B cell (primary cell): ENCODE measurements around the gene ATP11B. TPM values are rescaled to one million over a fixed set of nuclear protein-coding genes. Genes with fewer than 3 reads are reported as not detected.

Experiments used
- ATAC-seq: fragments of 200-7000 bp; cut with Tn5 transposase; one replicate; pipeline ENCODE4 v1.10.0; 2021; ENCODE audit warnings: low read depth, mild to moderate bottlenecking, moderate number of reproducible peaks, moderate library complexity
- CTCF ChIA-PET: fragments of 350-600 bp; sonication (Branson Sonifier 250); formaldehyde crosslinking; loops from one replicate; lab custom pipeline; 2021; ENCODE audit warnings: antibody characterized with exemption, inconsistent platforms; lab: Charles Lee
- POLR2A ChIA-PET: fragments of 350-600 bp; sonication (Branson Sonifier 250); formaldehyde crosslinking; loops from one replicate; lab custom pipeline; 2021; ENCODE audit warnings: antibody characterized with exemption; lab: Charles Lee
- DNase-seq: peaks from one replicate; pipeline ENCODE4 v3.0.0; 2013
- H2AFZ ChIP-seq: 2 replicates; pipeline ENCODE4 v1.6.1; 2012; ENCODE audit warnings: mild to moderate bottlenecking, low read depth, low read length; ENCODE audit not compliant: insufficient read depth, poor library complexity, severe bottlenecking
- H3K27ac ChIP-seq, 2 donors: 1 replicate in 1 of 2; 2 replicates in 1 of 2; pipeline ENCODE4 v1.5.1; 2012 to 2013; ENCODE audit warnings: low read length in 2 of 2, mild to moderate bottlenecking in 2 of 2, moderate library complexity in 1 of 2
- H3K27me3 ChIP-seq, 4 experiments: fragments of 200-600 bp in 1 of 4; sonication (generic) in 1 of 4; replicated peaks in 1 of 4; 1 replicate in 2 of 4; 2 replicates in 2 of 4; pipeline versions ENCODE4 v1.6.1 to v1.7.0; 2013 to 2016; ENCODE audit warnings: low read length in 3 of 4, mild to moderate bottlenecking in 2 of 4, mixed read lengths in 1 of 4, moderate library complexity in 1 of 4; ENCODE audit not compliant: insufficient read depth in 4 of 4, control insufficient read depth in 3 of 4; ENCODE audit errors: control extremely low read depth in 1 of 4
- H3K36me3 ChIP-seq, 2 experiments: replicated peaks in 1 of 2; 1 replicate in 1 of 2; 2 replicates in 1 of 2; pipeline versions ENCODE4 v1.6.1 to v1.7.1; 2013; ENCODE audit warnings: low read length in 1 of 2; ENCODE audit not compliant: insufficient read depth in 2 of 2, control insufficient read depth in 1 of 2; ENCODE audit errors: control extremely low read depth in 1 of 2, extremely low read depth in 1 of 2
- H3K4me1 ChIP-seq, 2 donors: fragments of 200-600 bp in 1 of 2; sonication (generic) in 1 of 2; 1 replicate in 1 of 2; 2 replicates in 1 of 2; pipeline versions ENCODE4 v1.5.1 to v1.6.1; 2013 to 2017; ENCODE audit warnings: low read length in 2 of 2; ENCODE audit not compliant: control insufficient read depth in 2 of 2, insufficient read depth in 2 of 2
- H3K4me2 ChIP-seq: replicated peaks from 2 replicates; pipeline ENCODE3; 2012; ENCODE audit warnings: mild to moderate bottlenecking, low read depth, low read length; ENCODE audit not compliant: poor library complexity, severe bottlenecking
- H3K4me3 ChIP-seq, 5 experiments: fragments of 200-600 bp in 1 of 5; sonication (generic) in 1 of 5; 1 replicate in 3 of 5; 2 replicates in 2 of 5; pipeline versions ENCODE4 v1.5.1 to v1.7.0; 2011 to 2016; ENCODE audit warnings: low read length in 4 of 5, mild to moderate bottlenecking in 4 of 5, low read depth in 2 of 5, control low read depth in 1 of 5, moderate library complexity in 1 of 5; ENCODE audit not compliant: insufficient read depth in 1 of 5; ENCODE audit errors: control extremely low read depth in 1 of 5, extremely low read depth in 1 of 5
- H3K79me2 ChIP-seq: fragments of 200-600 bp; sonication (generic); one replicate; pipeline ENCODE4 v1.6.0; 2016; ENCODE audit warnings: low read length; ENCODE audit not compliant: control insufficient read depth, insufficient read depth
- H3K9ac ChIP-seq: fragments of 200-600 bp; sonication (generic); 2 replicates; pipeline ENCODE4 v1.6.1; 2017; ENCODE audit warnings: mild to moderate bottlenecking, low read length, moderate library complexity
- H3K9me3 ChIP-seq, 3 donors: one replicate each; pipeline versions ENCODE4 v1.6.1 to v1.7.1; 2013; ENCODE audit warnings: low read length in 2 of 3; ENCODE audit not compliant: control insufficient read depth in 2 of 3, insufficient read depth in 1 of 3; ENCODE audit errors: control extremely low read depth in 1 of 3
- H4K20me1 ChIP-seq: 2 replicates; pipeline ENCODE4 v1.6.0; 2012; ENCODE audit warnings: mild to moderate bottlenecking, low read length; ENCODE audit not compliant: insufficient read depth, control insufficient read depth, poor library complexity, severe bottlenecking
- H3K27ac Mint-ChIP-seq: one replicate; pipeline ENCODE4 v1.8.0; 2021; ENCODE audit warnings: mixed read lengths
- H3K27me3 Mint-ChIP-seq: one replicate; pipeline ENCODE4 v1.8.0; 2021; ENCODE audit warnings: mixed read lengths
- H3K4me1 Mint-ChIP-seq: one replicate; pipeline ENCODE4 v1.8.0; 2021; ENCODE audit warnings: mixed read lengths
- H3K4me3 Mint-ChIP-seq: one replicate; pipeline ENCODE4 v1.8.0; 2021; ENCODE audit warnings: mixed read lengths
- H3K9me3 Mint-ChIP-seq: one replicate; pipeline ENCODE4 v1.8.0; 2022; ENCODE audit warnings: mixed read lengths; ENCODE audit not compliant: insufficient read depth
- CTCF ChIP-seq: fragments of 200-600 bp; IDR thresholded peaks from one replicate; pipeline ENCODE4 v1.8.0; 2022; ENCODE audit warnings: antibody characterized with exemption, mild to moderate bottlenecking
- EZH2 ChIP-seq: IDR thresholded peaks from 2 replicates; pipeline ENCODE4 v1.6.1; 2012; ENCODE audit warnings: borderline replicate concordance, low read depth, mild to moderate bottlenecking, moderate library complexity, low read length; ENCODE audit not compliant: insufficient read depth, poor library complexity, severe bottlenecking
- WGBS: methylation state at CpG from one replicate; pipeline ENCODE4 v1.1.5; 2013; ENCODE audit warnings: missing lambda C conversion rate; ENCODE audit not compliant: insufficient coverage; 5-methylcytosine and 5-hydroxymethylcytosine counted together
- intact Hi-C: fragments of 100-400 bp; cut with micrococcal nuclease; formaldehyde crosslinking; loops from one replicate; pipeline ENCODE4 v1.10.0; 2022
- polyA plus RNA-seq: library from polyadenylated mRNA; depleted of rRNA; stranded (reverse); fragments of >200 nt; gene quantifications from 2 replicates; pipeline ENCODE4 v1.2.3, GENCODE V29; 2012
- total RNA-seq, 2 donors: library from RNA; stranded (reverse); fragments of 120-200 nt in 1 of 2; gene quantifications; 1 replicate in 1 of 2; 2 replicates in 1 of 2; pipeline versions ENCODE4 v1.2.3 to v1.2.4, GENCODE V29; 2013 to 2022

ATP11B gene
- total and polyA plus RNA-seq, 2 donors (not counting 1 experiment from before 2014, with no cell fraction given): 14.0 to 81.9 TPM

DNA sequence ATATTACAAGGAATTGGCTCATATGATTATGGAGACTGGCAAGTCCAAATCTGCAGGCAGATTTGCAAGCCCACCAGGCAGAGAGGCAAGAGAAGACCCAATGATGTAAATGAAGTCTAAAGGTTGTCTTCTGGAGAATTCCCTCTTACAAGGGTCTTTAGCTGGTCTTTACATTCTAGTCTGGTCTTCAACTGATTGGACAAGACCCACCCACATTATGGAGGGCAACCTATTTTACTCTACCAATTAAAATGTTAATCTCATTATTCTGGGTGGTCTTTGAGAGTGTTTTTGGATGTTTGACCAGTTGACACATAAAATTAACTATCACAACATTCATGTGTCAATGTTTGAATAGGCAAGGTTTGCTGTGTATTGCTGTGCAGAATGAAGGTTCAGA, 28.0 kb upstream of the ATP11B start:
- DNase-seq (no peak), ATAC-seq (no peak)
- Histone ChIP-seq H3K9me3 (no peaks in the 10 kb centered on the region), H2AFZ (no peak overlapping the region), H3K9ac (no peak overlapping the region), H3K27ac (no peak overlapping the region), H4K20me1 (no peaks in the 10 kb centered on the region), H3K27me3 (peaks cover 0 to 3% (median 0%) of the 10 kb centered on the region in 4 experiments), H3K4me2 (no peak overlapping the region), H3K36me3 (no peaks in the 10 kb centered on the region), H3K4me3 (no peak overlapping the region), H3K79me2 (no peaks in the 10 kb centered on the region), H3K4me1 (no peaks in the 10 kb centered on the region)
- ChIA-PET POLR2A (no interaction called here), CTCF (no interaction called here)
- intact Hi-C loops: no loop called here
- Mint-ChIP-seq H3K27ac (no peak overlapping the region), H3K27me3 (peaks cover 20% of the 10 kb centered on the region), H3K4me3 (no peak overlapping the region), H3K4me1 (peaks cover 3% of the 10 kb centered on the region), H3K9me3 (no peaks in the 10 kb centered on the region)
- TF ChIP-seq EZH2: no peak

DNA sequence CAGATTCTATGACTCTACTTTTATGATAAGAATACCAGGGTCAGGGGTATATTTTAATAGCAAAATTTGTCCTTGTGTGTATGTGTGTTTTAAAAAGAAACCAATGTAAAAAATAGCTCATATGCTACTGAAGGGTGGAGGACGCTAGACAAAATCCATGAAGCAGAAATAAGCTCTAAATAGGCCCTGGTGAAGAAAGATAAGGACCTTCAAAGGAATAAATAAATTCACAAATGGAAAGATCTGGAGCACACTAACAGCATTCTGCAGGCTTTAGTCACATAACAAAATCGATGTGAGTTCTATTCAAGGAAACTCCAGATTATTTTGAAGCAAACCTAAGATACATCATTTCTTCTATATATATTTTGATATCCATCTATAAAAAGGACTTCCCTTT, 27.2 kb upstream of the ATP11B start:
- intact Hi-C loops: no loop called here
- Histone ChIP-seq H3K36me3 (no peaks in the 10 kb centered on the region), H4K20me1 (no peaks in the 10 kb centered on the region), H3K27me3 (peaks cover 0 to 3% (median 0%) of the 10 kb centered on the region in 4 experiments), H3K9ac (no peak overlapping the region), H3K4me1 (no peaks in the 10 kb centered on the region), H3K4me2 (no peak overlapping the region), H2AFZ (no peak overlapping the region), H3K79me2 (no peaks in the 10 kb centered on the region), H3K9me3 (no peaks in the 10 kb centered on the region), H3K4me3 (no peak overlapping the region), H3K27ac (no peak overlapping the region)
- H3K4me3 Mint-ChIP-seq: no peak overlapping the region
- H3K9me3 Mint-ChIP-seq: no peaks in the 10 kb centered on the region
- ChIA-PET POLR2A (no interaction called here), CTCF (interaction anchor here (0.7 kb wide), 1 partner anchor 54 kb away, joined by 3 read pairs; no protein-coding TSS in a partner anchor)
- DNase-seq (no peak), ATAC-seq (no peak)
- H3K27ac Mint-ChIP-seq: no peak overlapping the region
- no peak for TF ChIP-seq EZH2
- no peak for TF ChIP-seq CTCF
- peaks cover 17% of the 10 kb centered on the region for H3K27me3 Mint-ChIP-seq
- peaks cover 3% of the 10 kb centered on the region for H3K4me1 Mint-ChIP-seq
- 67% methylated on average over 1 of the region's 2 CpGs for WGBS
